A549 (cell line): ENCODE measurements around the gene GDPD3. TPM values are rescaled to one million over a fixed set of nuclear protein-coding genes. Genes with fewer than 3 reads are reported as not detected.

Source experiments
- ATAC-seq, 2 experiments: fragments of 200-7000 bp in 1 of 2; fragments of >200 bp in 1 of 2; cut with Nextera tagmentation in 1 of 2; cut with Tn5 transposase in 1 of 2; 3 replicates each; pipeline versions ENCODE4 v1.8.0 to v1.9.1; 2018 to 2020; ENCODE audit warnings: mild to moderate bottlenecking in 1 of 2, moderate library complexity in 1 of 2
- CTCF ChIA-PET: fragments of 300-600 bp; sonication (Branson Sonifier 250); formaldehyde crosslinking; extraction: SDS; loops from one replicate; lab custom pipeline; 2021; ENCODE audit warnings: antibody characterized with exemption, inconsistent platforms; lab: Yijun Ruan, JAX
- POLR2A ChIA-PET: fragments of 350-600 bp; formaldehyde crosslinking; extraction: SDS; loops from one replicate; lab custom pipeline; 2021; ENCODE audit warnings: antibody characterized with exemption, inconsistent platforms; lab: Yijun Ruan, JAX
- DNase-seq, 2 experiments: peaks; one replicate each; pipeline versions ENCODE4 v3.0.0 to v3.0.0-alpha.2; 2011 to 2016; ENCODE audit warnings: low read depth in 1 of 2, low spot score in 1 of 2
- FAIRE-seq: peaks from 2 replicates; lab custom pipeline; 2011; peaks lifted over from hg19 to GRCh38; lab: Jason Lieb, UNC
- H3K27ac ChIP-seq, 2 experiments: fragments of >200 bp; sonication (Bioruptor Twin); formaldehyde crosslinking; 3 replicates each; pipeline ENCODE4 v1.5.1; 2016 to 2017
- H3K4me1 ChIP-seq: fragments of >200 bp; sonication (Bioruptor Twin); formaldehyde crosslinking; 3 replicates; pipeline ENCODE4 v1.6.1; 2016
- H3K4me2 ChIP-seq: fragments of >200 bp; sonication (Bioruptor Twin); formaldehyde crosslinking; 3 replicates; pipeline ENCODE4 v1.6.1; 2016
- H3K4me3 ChIP-seq: fragments of >200 bp; sonication (Bioruptor Twin); formaldehyde crosslinking; 3 replicates; pipeline ENCODE4 v1.5.1; 2016
- H3K9me3 ChIP-seq: fragments of >200 bp; sonication (Bioruptor Twin); formaldehyde crosslinking; 3 replicates; pipeline ENCODE4 v1.6.1; 2016
- CBX8 ChIP-seq: fragments of 200-600 bp; sonication (generic); IDR thresholded peaks from 2 replicates; pipeline ENCODE4 v1.6.1; 2016
- CHD4 ChIP-seq: fragments of 200-600 bp; sonication (generic); IDR thresholded peaks from 2 replicates; pipeline ENCODE4 v1.6.1; 2016; ENCODE audit warnings: antibody characterized with exemption, mild to moderate bottlenecking, borderline replicate concordance
- E2F6 ChIP-seq: IDR thresholded peaks from 2 replicates; pipeline ENCODE4 v1.6.1; 2012; ENCODE audit warnings: low read depth, borderline replicate concordance
- FOSL2 ChIP-seq, 2 experiments: fragments of 450-650 bp in 1 of 2; fragments of >200 bp in 1 of 2; sonication (Bioruptor Twin) in 1 of 2; formaldehyde crosslinking; IDR thresholded peaks; 2 replicates each; pipeline versions ENCODE4 v1.5.0 to v1.6.1; 2016 to 2020; ENCODE audit warnings: mild to moderate bottlenecking in 1 of 2, moderate library complexity in 1 of 2
- GATA3 ChIP-seq: IDR thresholded peaks from 2 replicates; pipeline ENCODE4 v1.6.1; 2012; ENCODE audit warnings: borderline replicate concordance
- HDAC2 ChIP-seq: fragments of 200-600 bp; sonication (generic); IDR thresholded peaks from 2 replicates; pipeline ENCODE4 v1.6.1; 2016
- HES2 ChIP-seq: fragments of >200 bp; sonication (Bioruptor Twin); formaldehyde crosslinking; IDR thresholded peaks from 2 replicates; pipeline ENCODE4 v1.6.1; 2016
- HEYL ChIP-seq: fragments of 250-450 bp; sonication (Bioruptor Pico); IDR thresholded peaks from 2 replicates; pipeline ENCODE4 v1.8.0; 2021; ENCODE audit warnings: mild to moderate bottlenecking, moderate library complexity
- HOXB13 ChIP-seq: fragments of 250-450 bp; sonication (Bioruptor Pico); IDR thresholded peaks from 2 replicates; pipeline ENCODE4 v1.5.0; 2020; ENCODE audit warnings: low read depth, mild to moderate bottlenecking, moderate library complexity
- HOXB5 ChIP-seq: fragments of 250-450 bp; sonication (Bioruptor Pico); IDR thresholded peaks from 2 replicates; pipeline ENCODE4 v1.5.0; 2020; ENCODE audit warnings: mild to moderate bottlenecking, moderate library complexity
- KDM5A ChIP-seq: fragments of 200-600 bp; sonication (generic); IDR thresholded peaks from 2 replicates; pipeline ENCODE4 v1.6.1; 2016; ENCODE audit warnings: antibody characterized with exemption, mild to moderate bottlenecking
- NPAS2 ChIP-seq: fragments of 250-450 bp; sonication (Bioruptor Pico); IDR thresholded peaks from 2 replicates; pipeline ENCODE4 v1.8.0; 2022; ENCODE audit warnings: mild to moderate bottlenecking, moderate library complexity, borderline replicate concordance
- NR3C1 ChIP-seq: fragments of >200 bp; sonication (Bioruptor Twin); formaldehyde crosslinking; IDR thresholded peaks from 3 replicates; pipeline ENCODE4 v1.6.1; 2017
- PHF8 ChIP-seq: fragments of 200-600 bp; sonication (generic); IDR thresholded peaks from 2 replicates; pipeline ENCODE4 v1.6.1; 2016; ENCODE audit warnings: low read depth, mild to moderate bottlenecking, antibody characterized with exemption, moderate library complexity, borderline replicate concordance
- POLR2A ChIP-seq: IDR thresholded peaks from 2 replicates; pipeline ENCODE4 v1.6.1; 2012; ENCODE audit warnings: mild to moderate bottlenecking, low read length
- POLR2AphosphoS2 ChIP-seq: conservative IDR thresholded peaks from 2 replicates; pipeline ENCODE4 v1.6.1; 2012; ENCODE audit warnings: low read length, improper control_type of control experiment, inconsistent platforms
- RAD21 ChIP-seq, 2 experiments: fragments of >200 bp in 1 of 2; sonication (Bioruptor Twin) in 1 of 2; formaldehyde crosslinking in 1 of 2; IDR thresholded peaks in 1 of 2; conservative IDR thresholded peaks in 1 of 2; 2 replicates in 1 of 2; 3 replicates in 1 of 2; pipeline ENCODE4 v1.6.1; 2012 to 2018; ENCODE audit warnings: inconsistent platforms in 1 of 2
- RCOR1 ChIP-seq: fragments of 150-350 bp; IDR thresholded peaks from 2 replicates; pipeline ENCODE4 v1.6.1; 2014; ENCODE audit warnings: antibody characterized with exemption, low read length, low read depth
- SREBF2 ChIP-seq: fragments of 450-650 bp; IDR thresholded peaks from 2 replicates; pipeline ENCODE4 v1.6.1; 2014; ENCODE audit warnings: mild to moderate bottlenecking, moderate library complexity
- USF2 ChIP-seq: fragments of 450-650 bp; IDR thresholded peaks from 2 replicates; pipeline ENCODE4 v1.6.1; 2014; ENCODE audit warnings: antibody characterized with exemption
- ZFP36 ChIP-seq: fragments of 450-650 bp; IDR thresholded peaks from 2 replicates; pipeline ENCODE4 v1.6.1; 2014; ENCODE audit warnings: borderline replicate concordance; ENCODE audit not compliant: partially characterized antibody
- ZNF302 ChIP-seq: fragments of 250-450 bp; sonication (Bioruptor Pico); IDR thresholded peaks from 2 replicates; pipeline ENCODE4 v1.9.0; 2021; ENCODE audit warnings: inconsistent platforms, mild to moderate bottlenecking, moderate library complexity
- ZSCAN20 ChIP-seq: fragments of 250-450 bp; sonication (Bioruptor Pico); IDR thresholded peaks from 2 replicates; pipeline ENCODE4 v1.8.0; 2022; ENCODE audit warnings: mild to moderate bottlenecking, moderate library complexity
- WGBS: methylation state at CpG from one replicate; pipeline ENCODE4 v1.1.6; 2017; ENCODE audit errors: missing lambda C conversion rate; 5-methylcytosine and 5-hydroxymethylcytosine counted together
- polyA plus RNA-seq, 4 experiments: library from polyadenylated mRNA; depleted of rRNA in 3 of 4; stranded (reverse); fragments of >200 nt; fragmentation: RNase III in 1 of 4; extraction: RNeasy Plus Mini Kit Qiagen cat#74134 plus additional on column Dnase treatment in 1 of 4; gene quantifications; 2 replicates in 3 of 4; 3 replicates in 1 of 4; pipeline ENCODE4 v1.2.3, GENCODE V29; 2011 to 2017

The GDPD3 gene
- polyA plus RNA-seq, 2 of the 4 experiments (the other 2 are of a cell fraction) = 0.58 to 1.8 TPM

DNA sequence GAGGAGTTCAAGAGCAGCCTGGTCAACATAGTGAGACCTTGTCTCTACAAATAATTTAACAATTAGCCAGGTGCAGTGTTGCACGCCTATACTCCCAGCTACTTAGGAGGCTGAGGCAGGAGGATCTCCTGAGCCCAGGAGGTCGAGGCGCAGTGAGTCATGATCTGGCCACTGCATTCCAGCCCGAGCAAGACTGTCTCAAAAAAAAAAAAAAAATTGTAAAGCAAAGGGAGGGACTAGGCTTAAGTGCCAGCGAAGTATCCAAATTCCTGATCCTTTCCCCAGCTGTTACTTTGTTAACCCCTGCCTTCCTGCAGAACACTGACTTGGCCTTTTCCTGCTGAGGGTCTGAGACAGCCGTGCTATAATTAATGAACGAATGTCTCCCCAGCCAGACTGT lies 2.7 kb downstream of the GDPD3 start:
- TF ChIP-seq CBX8 (no peak), POLR2AphosphoS2 (no peak), HOXB5 (CRISPR knock-in tag) (no peak), NPAS2 (CRISPR knock-in tag) (no peak), FOSL2 (IDR thresholded peaks at IDR 0.05) (no peak), FOSL2 (CRISPR knock-in tag; IDR thresholded peaks at IDR 0.05) (peak; percentile 41; the same call in 1 of the 2 replicates)
- no peak for FAIRE-seq
- CTCF ChIA-PET = interaction anchor here (1.8 to 13.1 kb wide), 3 partner anchors 11 to 47 kb away, joined by 6 to 153 read pairs (median 16); partner anchors contain the start of genes TBX6 and YPEL3
- POLR2A ChIA-PET = no interaction called here
- 50% methylated on average over 7 of the region's 7 CpGs for WGBS
- H3K27ac ChIP-seq = no peak overlapping the region
- ATAC-seq = no peak
- H3K4me1 ChIP-seq = peaks cover 19% of the 10 kb centered on the region
- no peaks in the 10 kb centered on the region for H3K9me3 ChIP-seq
- H3K4me2 ChIP-seq = no peak overlapping the region
- H3K4me3 ChIP-seq = no peak overlapping the region
- no peak for DNase-seq

DNA sequence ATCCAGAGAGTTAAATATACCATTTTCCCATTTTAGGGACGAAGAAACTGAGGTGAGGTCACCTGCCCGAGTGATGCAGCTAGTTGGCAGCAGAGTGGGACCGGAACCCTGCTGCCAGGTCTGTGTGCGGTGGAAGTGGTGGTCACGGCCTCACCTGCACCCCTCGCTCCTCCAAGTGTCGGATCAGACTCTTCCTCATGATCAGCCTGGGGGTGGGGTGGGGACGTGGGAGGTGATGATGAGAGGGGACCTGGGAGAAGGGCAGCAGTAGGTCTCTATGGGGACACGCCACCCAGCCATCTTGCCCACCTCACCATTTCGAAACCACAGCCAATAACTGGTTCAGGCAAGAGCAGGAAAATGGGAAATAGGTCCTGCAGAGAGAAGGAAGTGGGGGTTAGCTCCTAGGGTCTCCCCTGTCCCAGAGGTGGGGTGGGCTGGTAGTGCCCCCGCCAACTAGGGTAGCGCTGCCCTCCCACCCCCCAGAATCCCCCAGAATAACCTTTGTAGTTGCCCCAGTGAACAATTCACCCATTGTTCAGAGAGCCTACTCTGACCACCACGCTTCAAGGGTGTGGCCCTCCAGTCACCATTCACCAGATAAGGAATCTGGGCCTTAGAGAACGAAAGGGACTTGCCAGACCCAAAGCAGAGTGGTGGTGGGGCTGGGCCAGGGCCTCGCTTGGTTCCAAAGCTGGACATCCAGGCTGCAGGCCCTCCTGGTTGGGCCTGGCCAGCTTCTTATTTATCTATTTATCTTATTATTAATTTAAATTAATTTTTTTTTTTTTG lies 5.1 kb downstream of the GDPD3 start:
- no peak overlapping the region for H3K27ac ChIP-seq
- DNase-seq (no peak), ATAC-seq (no peak), FAIRE-seq (no peak)
- no peaks in the 10 kb centered on the region for H3K9me3 ChIP-seq
- no peak overlapping the region for H3K4me3 ChIP-seq
- CTCF ChIA-PET = interaction anchor here (1.0 to 7.5 kb wide), 2 partner anchors 16 to 52 kb away, joined by 6 to 80 read pairs; partner anchors contain the start of gene TBX6
- TF ChIP-seq HES2 (no peak), RAD21 (conservative IDR thresholded peaks at IDR 0.05 in 1 of 2, IDR thresholded peaks at IDR 0.05 in 1 of 2) (no peak), CHD4 (no peak), POLR2A (no peak), HOXB13 (CRISPR knock-in tag) (no peak), SREBF2 (no peak), GATA3 (no peak), KDM5A (no peak), PHF8 (no peak), ZNF302 (CRISPR knock-in tag) (no peak), USF2 (no peak), RCOR1 (no peak), E2F6 (no peak)
- peaks cover 9% of the 10 kb centered on the region for H3K4me1 ChIP-seq
- WGBS = 86% methylated on average over 15 of the region's 15 CpGs
- no peak overlapping the region for H3K4me2 ChIP-seq
- POLR2A ChIA-PET = no interaction called here

- 0 out of 6 replicates have a peak, but pooled peaks of 1 of the 2 experiments have one; percentile 33 for ATAC-seq
Observed at GRCh38 chr16:30104492-30104891, 8.8 kb downstream of the GDPD3 start.

More at GRCh38 chr16:30104492-30104891, 8.8 kb downstream of the GDPD3 start:
- no peak for FAIRE-seq
- TF ChIP-seq ZFP36 = no peak
- TF ChIP-seq NR3C1 = no peak
- TF ChIP-seq SREBF2 = no peak
- no peak for TF ChIP-seq HEYL (CRISPR knock-in tag)
- TF ChIP-seq HDAC2 = no peak
- TF ChIP-seq ZSCAN20 = no peak
- TF ChIP-seq HOXB5 (CRISPR knock-in tag) = no peak
- CTCF ChIA-PET = interaction anchor here (0.8 to 7.5 kb wide), 4 partner anchors 8 to 305 kb away, joined by 4 to 80 read pairs (median 34); partner anchors contain the start of genes GDPD3 and TBX6
- H3K27ac ChIP-seq = no peak overlapping the region
- POLR2A ChIA-PET = no interaction called here
- WGBS = 74% methylated on average over 5 of the region's 6 CpGs
- no peak overlapping the region for H3K4me3 ChIP-seq
- H3K9me3 ChIP-seq = no peaks in the 10 kb centered on the region
- DNase-seq = no peak
- H3K4me1 ChIP-seq = no peaks in the 10 kb centered on the region
- H3K4me2 ChIP-seq = no peak overlapping the region
